Measurements from ENCODE around the gene CREB5.

DNA sequence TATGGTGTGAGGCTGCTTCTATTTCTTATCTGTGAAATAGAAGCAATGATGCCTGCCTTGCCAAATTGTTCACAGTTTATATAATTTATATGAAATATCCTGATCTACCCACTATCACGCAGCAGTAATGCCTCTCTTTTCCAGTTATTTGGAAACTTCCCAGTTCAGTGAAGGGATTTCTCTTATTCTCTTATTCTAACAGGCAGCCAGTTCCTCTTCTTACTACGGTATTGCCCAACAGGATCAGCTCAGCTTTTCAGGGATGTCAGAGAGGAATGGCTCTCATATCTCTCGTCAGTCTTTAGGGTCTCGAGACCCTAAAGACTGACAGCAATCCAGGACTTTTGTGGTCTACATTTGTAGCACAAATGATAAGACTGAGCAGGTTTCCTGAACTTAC lies 215.6 kb downstream of the CREB5 start:
- TF ChIP-seq, protein P1, sequence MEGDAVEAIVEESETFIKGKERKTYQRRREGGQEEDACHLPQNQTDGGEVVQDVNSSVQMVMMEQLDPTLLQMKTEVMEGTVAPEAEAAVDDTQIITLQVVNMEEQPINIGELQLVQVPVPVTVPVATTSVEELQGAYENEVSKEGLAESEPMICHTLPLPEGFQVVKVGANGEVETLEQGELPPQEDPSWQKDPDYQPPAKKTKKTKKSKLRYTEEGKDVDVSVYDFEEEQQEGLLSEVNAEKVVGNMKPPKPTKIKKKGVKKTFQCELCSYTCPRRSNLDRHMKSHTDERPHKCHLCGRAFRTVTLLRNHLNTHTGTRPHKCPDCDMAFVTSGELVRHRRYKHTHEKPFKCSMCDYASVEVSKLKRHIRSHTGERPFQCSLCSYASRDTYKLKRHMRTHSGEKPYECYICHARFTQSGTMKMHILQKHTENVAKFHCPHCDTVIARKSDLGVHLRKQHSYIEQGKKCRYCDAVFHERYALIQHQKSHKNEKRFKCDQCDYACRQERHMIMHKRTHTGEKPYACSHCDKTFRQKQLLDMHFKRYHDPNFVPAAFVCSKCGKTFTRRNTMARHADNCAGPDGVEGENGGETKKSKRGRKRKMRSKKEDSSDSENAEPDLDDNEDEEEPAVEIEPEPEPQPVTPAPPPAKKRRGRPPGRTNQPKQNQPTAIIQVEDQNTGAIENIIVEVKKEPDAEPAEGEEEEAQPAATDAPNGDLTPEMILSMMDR (IDR thresholded peaks at IDR 0.05 in 2 of 3, conservative IDR thresholded peaks at IDR 0.05 in 1 of 3; ENCODE audit: borderline replicate concordance in 1 of 3, insufficient read depth in 1 of 3, low read depth in 2 of 3, low read length in 2 of 3): no peak
- TF ChIP-seq CEBPB (IDR thresholded peaks at IDR 0.05; ENCODE audit: low read depth) (no peak), JUND (IDR thresholded peaks at IDR 0.05) (no peak), EZH2 (IDR thresholded peaks at IDR 0.05) (no peak), RAD21 (IDR thresholded peaks at IDR 0.05; ENCODE audit: low read depth) (no peak), YY1 (IDR thresholded peaks at IDR 0.05; ENCODE audit: extremely low read depth, insufficient replicate concordance, low read depth, low read length) (no peak), POLR2A (IDR thresholded peaks at IDR 0.05; ENCODE audit: borderline replicate concordance, extremely low read depth, insufficient read depth, insufficient read length) (no peak)
- TF ChIP-seq, protein P2, sequence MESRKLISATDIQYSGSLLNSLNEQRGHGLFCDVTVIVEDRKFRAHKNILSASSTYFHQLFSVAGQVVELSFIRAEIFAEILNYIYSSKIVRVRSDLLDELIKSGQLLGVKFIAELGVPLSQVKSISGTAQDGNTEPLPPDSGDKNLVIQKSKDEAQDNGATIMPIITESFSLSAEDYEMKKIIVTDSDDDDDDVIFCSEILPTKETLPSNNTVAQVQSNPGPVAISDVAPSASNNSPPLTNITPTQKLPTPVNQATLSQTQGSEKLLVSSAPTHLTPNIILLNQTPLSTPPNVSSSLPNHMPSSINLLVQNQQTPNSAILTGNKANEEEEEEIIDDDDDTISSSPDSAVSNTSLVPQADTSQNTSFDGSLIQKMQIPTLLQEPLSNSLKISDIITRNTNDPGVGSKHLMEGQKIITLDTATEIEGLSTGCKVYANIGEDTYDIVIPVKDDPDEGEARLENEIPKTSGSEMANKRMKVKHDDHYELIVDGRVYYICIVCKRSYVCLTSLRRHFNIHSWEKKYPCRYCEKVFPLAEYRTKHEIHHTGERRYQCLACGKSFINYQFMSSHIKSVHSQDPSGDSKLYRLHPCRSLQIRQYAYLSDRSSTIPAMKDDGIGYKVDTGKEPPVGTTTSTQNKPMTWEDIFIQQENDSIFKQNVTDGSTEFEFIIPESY (IDR thresholded peaks at IDR 0.05; ENCODE audit: extremely low read depth, insufficient replicate concordance, low read length): no peak
